Measurements from ENCODE around the gene BNC2.

BNC2 gene

DNA sequence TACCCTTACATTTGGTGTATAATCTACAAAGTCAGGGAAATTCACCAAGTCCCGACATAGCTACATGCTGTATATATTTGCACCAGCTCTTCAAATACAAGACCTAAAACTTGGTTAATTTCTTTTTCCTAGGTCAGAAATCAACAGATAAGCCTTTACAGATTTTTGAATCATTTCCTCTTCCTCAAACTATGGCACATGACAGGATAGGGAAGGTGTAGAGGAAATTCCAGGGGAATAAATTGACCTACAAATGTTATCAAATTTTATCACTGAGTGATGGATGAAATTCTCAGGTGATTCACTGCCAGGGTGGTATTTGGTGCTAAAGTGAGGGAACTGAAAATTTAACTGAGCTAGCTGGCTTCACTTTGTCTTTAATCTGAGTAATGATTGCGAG, 360.0 kb downstream of the BNC2 start:
- no peak overlapping the region for H3K9ac ChIP-seq (ENCODE audit: low read depth in 1 of 2, low read length in 2 of 2)
- no peak overlapping the region for H3K27ac ChIP-seq (ENCODE audit: low read depth in 2 of 2, low read length in 2 of 2)
- no peaks in the 10 kb centered on the region for H3K36me3 ChIP-seq (ENCODE audit: control insufficient read depth in 2 of 2, insufficient read depth in 2 of 2, low read length in 2 of 2)
- H3K4me3 ChIP-seq (ENCODE audit: low read length in 2 of 2) = no peak overlapping the region
- H3K4me1 ChIP-seq (ENCODE audit: control insufficient read depth in 2 of 2, insufficient read depth in 2 of 2, low read length in 2 of 2) = no peaks in the 10 kb centered on the region
- H3K27me3 ChIP-seq (ENCODE audit: control insufficient read depth in 2 of 2, insufficient read depth in 2 of 2, low read length in 2 of 2) = no peaks in the 10 kb centered on the region
- no peaks in the 10 kb centered on the region for H3K9me3 ChIP-seq (ENCODE audit: control insufficient read depth in 2 of 2, low read length in 2 of 2)

DNA sequence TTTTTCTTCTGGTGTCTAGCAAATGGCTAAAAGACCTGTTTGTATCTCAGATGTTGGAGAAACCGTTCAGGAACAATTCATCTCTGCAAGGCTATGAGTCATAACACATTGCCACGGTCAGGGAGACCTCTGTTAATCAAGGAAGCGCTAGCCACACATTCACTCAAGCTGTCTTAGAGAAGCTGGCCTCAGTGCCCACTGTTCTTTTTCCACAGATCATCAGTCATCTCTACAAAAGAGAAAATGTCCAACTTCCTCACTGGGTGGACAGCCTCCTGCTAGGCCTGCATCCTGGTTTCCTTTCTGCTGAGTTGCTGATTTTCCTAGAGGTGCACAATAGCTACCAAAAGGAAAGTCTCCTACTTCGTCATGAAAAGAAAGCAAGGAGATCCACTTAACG, 360.5 kb downstream of the BNC2 start:
- H3K36me3 ChIP-seq (ENCODE audit: control insufficient read depth in 2 of 2, insufficient read depth in 2 of 2, low read length in 2 of 2) = no peaks in the 10 kb centered on the region
- H3K27me3 ChIP-seq (ENCODE audit: control insufficient read depth in 2 of 2, insufficient read depth in 2 of 2, low read length in 2 of 2) = no peaks in the 10 kb centered on the region
- H3K9me3 ChIP-seq (ENCODE audit: control insufficient read depth in 2 of 2, low read length in 2 of 2) = no peaks in the 10 kb centered on the region
- H3K27ac ChIP-seq (ENCODE audit: low read depth in 2 of 2, low read length in 2 of 2) = no peak overlapping the region
- H3K9ac ChIP-seq (ENCODE audit: low read depth in 1 of 2, low read length in 2 of 2) = no peak overlapping the region
- no peak overlapping the region for H3K4me3 ChIP-seq (ENCODE audit: low read length in 2 of 2)
- H3K4me1 ChIP-seq (ENCODE audit: control insufficient read depth in 2 of 2, insufficient read depth in 2 of 2, low read length in 2 of 2) = no peaks in the 10 kb centered on the region

DNA sequence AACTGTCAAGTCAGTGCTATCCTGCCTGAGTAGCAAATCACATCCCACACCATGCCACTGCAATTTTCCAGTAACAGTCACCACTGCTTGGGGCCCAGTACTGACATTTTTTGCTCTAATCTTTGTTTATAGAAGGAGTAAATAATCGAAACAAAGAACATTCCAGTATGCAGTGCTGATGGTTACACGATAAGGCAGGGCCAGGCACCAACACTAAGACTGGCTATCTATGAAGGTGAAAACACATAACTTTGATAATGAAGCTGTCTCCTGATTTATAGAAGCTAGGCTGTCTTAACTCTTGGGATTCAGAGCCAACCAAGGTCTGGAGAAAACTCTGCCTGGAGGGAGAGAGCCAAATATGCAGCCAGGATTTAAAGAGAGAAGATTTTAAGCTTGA, 365.3 kb downstream of the BNC2 start:
- H3K4me3 ChIP-seq (ENCODE audit: low read length in 2 of 2) = no peak overlapping the region
- H3K9ac ChIP-seq (ENCODE audit: low read depth in 1 of 2, low read length in 2 of 2) = no peak overlapping the region
- H3K36me3 ChIP-seq (ENCODE audit: control insufficient read depth in 2 of 2, insufficient read depth in 2 of 2, low read length in 2 of 2) = no peaks in the 10 kb centered on the region
- H3K9me3 ChIP-seq (ENCODE audit: control insufficient read depth in 2 of 2, low read length in 2 of 2) = no peaks in the 10 kb centered on the region
- no peaks in the 10 kb centered on the region for H3K27me3 ChIP-seq (ENCODE audit: control insufficient read depth in 2 of 2, insufficient read depth in 2 of 2, low read length in 2 of 2)
- peak overlapping the region in 1 of 2 donors; percentile 21 for H3K27ac ChIP-seq (ENCODE audit: low read depth in 2 of 2, low read length in 2 of 2)
- no peaks in the 10 kb centered on the region for H3K4me1 ChIP-seq (ENCODE audit: control insufficient read depth in 2 of 2, insufficient read depth in 2 of 2, low read length in 2 of 2)

DNA sequence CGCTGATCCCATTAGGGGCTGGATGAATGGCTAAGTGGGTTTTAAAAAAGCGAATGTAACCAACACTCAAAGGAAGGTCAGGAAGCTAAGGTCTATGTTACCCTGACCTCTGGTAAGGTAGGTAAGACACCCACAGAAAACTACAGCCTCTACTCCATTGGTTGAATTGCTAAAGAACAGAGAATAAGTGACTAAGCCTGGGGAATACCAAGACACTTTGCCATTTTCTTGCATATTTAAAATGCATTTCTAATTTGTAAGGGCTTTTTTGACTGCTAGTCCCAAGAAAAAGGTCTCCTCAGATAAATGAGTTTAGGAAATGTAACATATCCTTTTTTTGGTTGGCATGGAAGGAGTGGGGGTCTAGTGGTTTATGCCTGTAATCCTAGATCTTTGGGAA, 368.7 kb downstream of the BNC2 start:
- no peaks in the 10 kb centered on the region for H3K4me1 ChIP-seq (ENCODE audit: control insufficient read depth in 2 of 2, insufficient read depth in 2 of 2, low read length in 2 of 2)
- no peaks in the 10 kb centered on the region for H3K27me3 ChIP-seq (ENCODE audit: control insufficient read depth in 2 of 2, insufficient read depth in 2 of 2, low read length in 2 of 2)
- no peak overlapping the region for H3K4me3 ChIP-seq (ENCODE audit: low read length in 2 of 2)
- no peaks in the 10 kb centered on the region for H3K9me3 ChIP-seq (ENCODE audit: control insufficient read depth in 2 of 2, low read length in 2 of 2)
- H3K9ac ChIP-seq (ENCODE audit: low read depth in 1 of 2, low read length in 2 of 2) = no peak overlapping the region
- no peak overlapping the region for H3K27ac ChIP-seq (ENCODE audit: low read depth in 2 of 2, low read length in 2 of 2)
- H3K36me3 ChIP-seq (ENCODE audit: control insufficient read depth in 2 of 2, insufficient read depth in 2 of 2, low read length in 2 of 2) = no peaks in the 10 kb centered on the region

DNA sequence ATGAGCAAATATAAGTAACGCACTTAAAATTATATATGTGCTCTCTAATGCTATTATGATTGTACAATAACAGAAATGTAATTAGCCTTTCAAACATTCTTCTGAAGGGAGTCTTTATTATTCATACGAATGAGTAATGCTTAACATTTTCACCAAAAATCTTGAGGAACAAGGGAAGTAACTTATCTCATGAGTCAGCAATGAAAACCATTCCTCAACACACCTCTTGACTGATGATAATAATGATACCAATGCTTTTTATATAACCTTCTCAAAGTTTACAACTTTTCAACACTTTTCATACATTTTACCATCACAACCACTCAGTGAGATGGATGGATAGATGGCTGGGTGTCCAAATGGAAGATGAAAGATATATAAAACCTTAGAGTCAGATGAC, 369.3 kb downstream of the BNC2 start:
- Histone ChIP-seq H3K36me3 (ENCODE audit: control insufficient read depth in 2 of 2, insufficient read depth in 2 of 2, low read length in 2 of 2) (no peaks in the 10 kb centered on the region), H3K27ac (ENCODE audit: low read depth in 2 of 2, low read length in 2 of 2) (no peak overlapping the region), H3K4me3 (ENCODE audit: low read length in 2 of 2) (no peak overlapping the region), H3K27me3 (ENCODE audit: control insufficient read depth in 2 of 2, insufficient read depth in 2 of 2, low read length in 2 of 2) (no peaks in the 10 kb centered on the region), H3K9me3 (ENCODE audit: control insufficient read depth in 2 of 2, low read length in 2 of 2) (no peaks in the 10 kb centered on the region), H3K4me1 (ENCODE audit: control insufficient read depth in 2 of 2, insufficient read depth in 2 of 2, low read length in 2 of 2) (no peaks in the 10 kb centered on the region), H3K9ac (ENCODE audit: low read depth in 1 of 2, low read length in 2 of 2) (no peak overlapping the region)

DNA sequence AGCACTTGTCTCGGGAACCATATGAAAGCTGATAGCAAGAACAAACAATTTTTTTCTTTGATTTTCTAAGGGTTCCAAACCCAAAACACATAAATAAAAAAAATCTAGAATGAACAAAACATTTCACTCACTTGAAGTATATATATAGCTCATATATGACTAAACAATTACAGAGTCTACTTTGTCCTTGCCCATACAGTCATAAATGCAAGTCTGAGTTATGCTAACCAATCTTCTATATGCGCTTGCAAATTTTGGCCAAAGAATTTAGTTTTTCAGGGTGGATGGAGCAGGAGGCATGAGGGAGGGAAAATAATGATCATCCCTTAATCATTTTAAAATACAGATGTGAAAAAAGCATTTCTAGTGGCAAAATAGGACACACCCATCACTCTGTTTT, 370.1 kb downstream of the BNC2 start:
- H3K4me3 ChIP-seq (ENCODE audit: low read length in 2 of 2) = no peak overlapping the region
- no peak overlapping the region for H3K27ac ChIP-seq (ENCODE audit: low read depth in 2 of 2, low read length in 2 of 2)
- no peaks in the 10 kb centered on the region for H3K4me1 ChIP-seq (ENCODE audit: control insufficient read depth in 2 of 2, insufficient read depth in 2 of 2, low read length in 2 of 2)
- H3K27me3 ChIP-seq (ENCODE audit: control insufficient read depth in 2 of 2, insufficient read depth in 2 of 2, low read length in 2 of 2) = no peaks in the 10 kb centered on the region
- H3K36me3 ChIP-seq (ENCODE audit: control insufficient read depth in 2 of 2, insufficient read depth in 2 of 2, low read length in 2 of 2) = no peaks in the 10 kb centered on the region
- no peak overlapping the region for H3K9ac ChIP-seq (ENCODE audit: low read depth in 1 of 2, low read length in 2 of 2)
- no peaks in the 10 kb centered on the region for H3K9me3 ChIP-seq (ENCODE audit: control insufficient read depth in 2 of 2, low read length in 2 of 2)

DNA sequence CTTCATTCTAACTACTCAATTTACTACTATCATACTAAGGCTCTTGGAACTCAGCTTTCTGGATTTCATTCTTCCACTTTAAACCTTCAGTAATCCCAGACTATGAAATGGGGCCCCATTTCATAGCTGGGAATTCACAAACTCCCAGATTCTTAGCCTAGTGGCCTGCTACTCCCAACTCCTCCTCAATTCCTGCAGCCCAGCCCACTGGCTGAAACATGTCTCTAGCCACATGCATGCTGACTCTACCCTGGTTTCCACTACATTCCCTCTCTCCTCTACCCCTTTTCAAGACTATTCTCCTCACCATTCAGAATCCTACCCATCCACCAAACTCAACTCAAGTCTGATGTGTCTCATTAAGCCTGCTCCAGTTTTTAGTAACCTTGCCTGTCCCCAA, 370.6 kb downstream of the BNC2 start:
- Histone ChIP-seq H3K27ac (ENCODE audit: low read depth in 2 of 2, low read length in 2 of 2) (no peak overlapping the region), H3K36me3 (ENCODE audit: control insufficient read depth in 2 of 2, insufficient read depth in 2 of 2, low read length in 2 of 2) (no peaks in the 10 kb centered on the region), H3K4me1 (ENCODE audit: control insufficient read depth in 2 of 2, insufficient read depth in 2 of 2, low read length in 2 of 2) (no peaks in the 10 kb centered on the region), H3K9me3 (ENCODE audit: control insufficient read depth in 2 of 2, low read length in 2 of 2) (no peaks in the 10 kb centered on the region), H3K27me3 (ENCODE audit: control insufficient read depth in 2 of 2, insufficient read depth in 2 of 2, low read length in 2 of 2) (no peaks in the 10 kb centered on the region), H3K4me3 (ENCODE audit: low read length in 2 of 2) (no peak overlapping the region), H3K9ac (ENCODE audit: low read depth in 1 of 2, low read length in 2 of 2) (no peak overlapping the region)

DNA sequence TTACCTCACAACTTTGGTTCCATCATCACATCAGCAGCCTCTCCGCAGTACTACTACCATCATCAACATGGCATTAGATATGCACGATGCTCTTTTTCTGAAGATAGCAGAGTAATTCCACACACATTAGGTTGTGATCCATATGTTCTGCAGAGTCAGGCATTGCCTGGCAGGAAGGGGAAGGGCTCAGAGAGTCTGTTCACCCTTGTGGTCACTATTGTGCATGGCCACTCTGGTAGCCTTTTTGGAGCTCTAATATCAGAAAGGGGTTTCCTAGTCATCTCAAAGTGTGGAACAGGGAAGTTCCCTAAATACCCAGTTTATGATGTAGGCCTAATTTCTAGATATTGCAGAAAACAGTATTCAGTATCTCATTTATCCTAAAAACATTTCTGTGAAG, 373.6 kb downstream of the BNC2 start:
- Histone ChIP-seq H3K36me3 (ENCODE audit: control insufficient read depth in 2 of 2, insufficient read depth in 2 of 2, low read length in 2 of 2) (no peaks in the 10 kb centered on the region), H3K27me3 (ENCODE audit: control insufficient read depth in 2 of 2, insufficient read depth in 2 of 2, low read length in 2 of 2) (no peaks in the 10 kb centered on the region), H3K9me3 (ENCODE audit: control insufficient read depth in 2 of 2, low read length in 2 of 2) (no peaks in the 10 kb centered on the region), H3K4me3 (ENCODE audit: low read length in 2 of 2) (no peak overlapping the region), H3K4me1 (ENCODE audit: control insufficient read depth in 2 of 2, insufficient read depth in 2 of 2, low read length in 2 of 2) (no peaks in the 10 kb centered on the region), H3K9ac (ENCODE audit: low read depth in 1 of 2, low read length in 2 of 2) (no peak overlapping the region), H3K27ac (ENCODE audit: low read depth in 2 of 2, low read length in 2 of 2) (no peak overlapping the region)

DNA sequence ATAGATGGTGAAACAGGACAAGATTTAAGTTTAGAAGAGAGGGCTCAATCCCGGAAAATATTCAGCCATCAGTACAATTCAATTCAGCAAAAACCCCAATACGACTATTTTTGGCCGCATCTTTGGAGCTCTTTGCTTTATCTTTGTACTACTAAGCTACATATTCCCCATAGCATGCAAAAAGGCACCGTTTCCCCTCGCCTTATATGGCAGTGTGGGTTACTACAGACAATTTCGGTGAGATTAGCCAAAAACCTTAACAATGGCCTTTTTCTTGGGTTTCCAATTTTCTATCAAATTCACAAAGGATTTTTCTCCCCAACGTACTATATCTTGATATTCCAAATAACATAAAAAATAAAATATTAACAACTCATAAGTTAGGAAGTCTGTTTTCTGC, 382.6 kb downstream of the BNC2 start:
- H3K9me3 ChIP-seq (ENCODE audit: control insufficient read depth in 2 of 2, low read length in 2 of 2) = no peaks in the 10 kb centered on the region
- H3K36me3 ChIP-seq (ENCODE audit: control insufficient read depth in 2 of 2, insufficient read depth in 2 of 2, low read length in 2 of 2) = no peaks in the 10 kb centered on the region
- H3K9ac ChIP-seq (ENCODE audit: low read depth in 1 of 2, low read length in 2 of 2) = no peak overlapping the region

DNA sequence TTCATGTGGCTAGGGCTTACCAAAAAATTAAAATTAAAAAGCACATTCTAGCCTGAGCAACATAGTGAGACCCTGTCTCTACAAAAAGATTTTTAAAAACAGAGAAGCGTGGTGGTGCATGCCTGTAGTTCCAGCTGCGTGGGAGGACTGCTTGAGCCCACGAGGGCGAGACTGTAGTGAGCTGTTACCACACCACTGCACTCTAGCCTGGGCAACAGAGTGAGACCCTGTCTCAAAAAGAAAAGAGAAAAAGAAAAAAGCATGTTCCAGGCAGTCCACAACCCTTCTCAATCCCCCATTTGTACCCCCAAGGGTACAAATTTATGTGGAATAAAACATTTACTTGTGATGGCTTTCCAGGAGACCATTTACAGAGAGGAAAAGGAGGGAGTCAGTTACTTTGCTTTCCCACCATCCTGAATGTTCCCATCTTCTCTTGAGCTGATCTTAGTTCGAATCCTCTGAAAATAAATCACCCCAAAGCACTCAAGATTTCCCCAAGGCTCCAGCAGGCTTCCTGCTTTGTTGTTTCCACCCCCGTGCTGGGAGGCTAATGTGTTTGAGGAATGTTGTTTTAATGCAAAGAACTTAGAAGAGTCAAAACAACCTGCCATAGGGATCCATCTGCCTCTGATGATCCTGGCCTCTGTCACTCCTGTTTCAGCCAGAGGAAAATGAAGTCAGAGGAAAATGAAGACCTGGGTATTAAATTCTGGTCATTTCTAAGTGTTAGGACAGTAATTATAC, 384.7 kb downstream of the BNC2 start:
- no peaks in the 10 kb centered on the region for H3K9me3 ChIP-seq (ENCODE audit: control insufficient read depth in 2 of 2, low read length in 2 of 2)
- H3K27ac ChIP-seq (ENCODE audit: low read depth in 2 of 2, low read length in 2 of 2) = no peak overlapping the region
- no peaks in the 10 kb centered on the region for H3K27me3 ChIP-seq (ENCODE audit: control insufficient read depth in 2 of 2, insufficient read depth in 2 of 2, low read length in 2 of 2)
- H3K4me3 ChIP-seq (ENCODE audit: low read length in 2 of 2) = no peak overlapping the region
- H3K4me1 ChIP-seq (ENCODE audit: control insufficient read depth in 2 of 2, insufficient read depth in 2 of 2, low read length in 2 of 2) = no peaks in the 10 kb centered on the region
- H3K9ac ChIP-seq (ENCODE audit: low read depth in 1 of 2, low read length in 2 of 2) = no peak overlapping the region
- no peaks in the 10 kb centered on the region for H3K36me3 ChIP-seq (ENCODE audit: control insufficient read depth in 2 of 2, insufficient read depth in 2 of 2, low read length in 2 of 2)

More for the DNA sequence above, 382.6 kb downstream of the BNC2 start:
- H3K27me3 ChIP-seq (ENCODE audit: control insufficient read depth in 2 of 2, insufficient read depth in 2 of 2, low read length in 2 of 2) = no peaks in the 10 kb centered on the region
- no peak overlapping the region for H3K4me3 ChIP-seq (ENCODE audit: low read length in 2 of 2)
- no peak overlapping the region for H3K27ac ChIP-seq (ENCODE audit: low read depth in 2 of 2, low read length in 2 of 2)
- H3K4me1 ChIP-seq (ENCODE audit: control insufficient read depth in 2 of 2, insufficient read depth in 2 of 2, low read length in 2 of 2) = no peaks in the 10 kb centered on the region

DNA sequence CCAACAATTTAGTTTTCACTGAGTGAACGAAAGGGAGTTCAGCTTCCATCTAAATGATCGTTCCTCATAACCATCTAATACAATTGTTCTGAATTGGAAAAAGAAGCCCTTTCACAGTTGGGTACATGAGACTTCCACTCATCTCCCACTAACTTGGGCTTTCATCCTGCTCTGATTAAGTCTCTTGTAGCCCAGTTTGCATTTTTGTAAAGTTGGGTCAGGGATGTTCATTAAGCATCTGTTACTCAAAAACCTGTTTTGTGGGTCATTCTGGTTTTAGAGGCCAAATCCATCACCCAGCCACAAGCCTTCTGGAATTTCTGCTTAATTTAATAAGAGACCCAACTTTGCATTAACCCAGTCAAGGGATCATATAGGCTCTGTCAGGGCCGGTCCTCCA, 385.3 kb downstream of the BNC2 start:
- no peaks in the 10 kb centered on the region for H3K27me3 ChIP-seq (ENCODE audit: control insufficient read depth in 2 of 2, insufficient read depth in 2 of 2, low read length in 2 of 2)
- H3K36me3 ChIP-seq (ENCODE audit: control insufficient read depth in 2 of 2, insufficient read depth in 2 of 2, low read length in 2 of 2) = no peaks in the 10 kb centered on the region
- H3K27ac ChIP-seq (ENCODE audit: low read depth in 2 of 2, low read length in 2 of 2) = no peak overlapping the region
- H3K9me3 ChIP-seq (ENCODE audit: control insufficient read depth in 2 of 2, low read length in 2 of 2) = no peaks in the 10 kb centered on the region
- no peak overlapping the region for H3K4me3 ChIP-seq (ENCODE audit: low read length in 2 of 2)
- no peak overlapping the region for H3K9ac ChIP-seq (ENCODE audit: low read depth in 1 of 2, low read length in 2 of 2)
- no peaks in the 10 kb centered on the region for H3K4me1 ChIP-seq (ENCODE audit: control insufficient read depth in 2 of 2, insufficient read depth in 2 of 2, low read length in 2 of 2)

Measured in mucosa of rectum (tissue), 2 donors.